ENCODE measurements around the gene POP7.

The POP7 gene

DNA sequence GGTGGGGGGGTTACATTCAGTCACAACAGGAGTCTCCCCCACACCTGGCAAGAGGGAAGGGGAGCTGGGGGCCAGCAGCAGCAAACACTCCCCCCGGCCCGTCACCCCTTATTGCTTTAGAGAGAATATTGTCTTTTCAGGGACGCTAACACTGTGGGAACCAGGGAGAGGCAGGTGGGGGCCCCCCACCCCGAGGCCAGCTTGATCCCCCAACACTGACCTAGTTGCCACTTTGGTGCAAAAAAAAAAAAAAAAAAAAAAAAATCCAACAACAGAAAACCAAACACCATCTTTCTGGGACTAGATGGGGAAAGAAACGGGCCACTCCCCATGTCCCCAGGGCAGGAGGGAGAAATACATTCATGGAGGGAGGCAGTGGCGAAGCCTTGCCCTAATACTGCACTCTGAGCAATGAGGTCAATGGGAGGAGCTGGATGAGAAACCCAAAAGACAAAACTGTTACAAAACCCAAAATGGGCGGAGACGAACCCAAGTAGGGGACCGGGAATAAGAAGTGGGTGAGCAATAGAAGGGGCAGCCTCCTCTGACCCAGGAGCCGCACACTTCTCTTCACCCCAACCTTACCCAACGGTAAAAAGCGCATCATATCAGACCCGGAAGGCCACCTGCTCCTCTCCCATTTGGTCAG is 25.9 kb upstream of the POP7 start:
- no peak for ATAC-seq
- TF ChIP-seq RARB (CRISPR knock-in tag; IDR thresholded peaks at IDR 0.05) = no peak
- no peak for TF ChIP-seq ISL1 (CRISPR knock-in tag; IDR thresholded peaks at IDR 0.05)
- TF ChIP-seq, protein P1, sequence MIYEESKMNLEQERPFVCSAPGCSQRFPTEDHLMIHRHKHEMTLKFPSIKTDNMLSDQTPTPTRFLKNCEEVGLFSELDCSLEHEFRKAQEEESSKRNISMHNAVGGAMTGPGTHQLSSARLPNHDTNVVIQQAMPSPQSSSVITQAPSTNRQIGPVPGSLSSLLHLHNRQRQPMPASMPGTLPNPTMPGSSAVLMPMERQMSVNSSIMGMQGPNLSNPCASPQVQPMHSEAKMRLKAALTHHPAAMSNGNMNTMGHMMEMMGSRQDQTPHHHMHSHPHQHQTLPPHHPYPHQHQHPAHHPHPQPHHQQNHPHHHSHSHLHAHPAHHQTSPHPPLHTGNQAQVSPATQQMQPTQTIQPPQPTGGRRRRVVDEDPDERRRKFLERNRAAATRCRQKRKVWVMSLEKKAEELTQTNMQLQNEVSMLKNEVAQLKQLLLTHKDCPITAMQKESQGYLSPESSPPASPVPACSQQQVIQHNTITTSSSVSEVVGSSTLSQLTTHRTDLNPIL (CRISPR knock-in tag; IDR thresholded peaks at IDR 0.05; ENCODE audit: low read depth) = no peak
- TF ChIP-seq GLIS3 (CRISPR knock-in tag; IDR thresholded peaks at IDR 0.05) = no peak
- no peak for TF ChIP-seq CSDC2 (CRISPR knock-in tag; IDR thresholded peaks at IDR 0.05)
- no peak for TF ChIP-seq TCF4 (CRISPR knock-in tag; IDR thresholded peaks at IDR 0.05; ENCODE audit: borderline replicate concordance)
- TF ChIP-seq ESRRG (CRISPR knock-in tag; IDR thresholded peaks at IDR 0.05) = no peak
- TF ChIP-seq PPARA (CRISPR knock-in tag; IDR thresholded peaks at IDR 0.05; ENCODE audit: borderline replicate concordance) = no peak
- TF ChIP-seq PATZ1 (CRISPR knock-in tag; IDR thresholded peaks at IDR 0.05; ENCODE audit: borderline replicate concordance) = no peak
- TF ChIP-seq ZC3H10 (CRISPR knock-in tag; IDR thresholded peaks at IDR 0.05) = no peak

DNA sequence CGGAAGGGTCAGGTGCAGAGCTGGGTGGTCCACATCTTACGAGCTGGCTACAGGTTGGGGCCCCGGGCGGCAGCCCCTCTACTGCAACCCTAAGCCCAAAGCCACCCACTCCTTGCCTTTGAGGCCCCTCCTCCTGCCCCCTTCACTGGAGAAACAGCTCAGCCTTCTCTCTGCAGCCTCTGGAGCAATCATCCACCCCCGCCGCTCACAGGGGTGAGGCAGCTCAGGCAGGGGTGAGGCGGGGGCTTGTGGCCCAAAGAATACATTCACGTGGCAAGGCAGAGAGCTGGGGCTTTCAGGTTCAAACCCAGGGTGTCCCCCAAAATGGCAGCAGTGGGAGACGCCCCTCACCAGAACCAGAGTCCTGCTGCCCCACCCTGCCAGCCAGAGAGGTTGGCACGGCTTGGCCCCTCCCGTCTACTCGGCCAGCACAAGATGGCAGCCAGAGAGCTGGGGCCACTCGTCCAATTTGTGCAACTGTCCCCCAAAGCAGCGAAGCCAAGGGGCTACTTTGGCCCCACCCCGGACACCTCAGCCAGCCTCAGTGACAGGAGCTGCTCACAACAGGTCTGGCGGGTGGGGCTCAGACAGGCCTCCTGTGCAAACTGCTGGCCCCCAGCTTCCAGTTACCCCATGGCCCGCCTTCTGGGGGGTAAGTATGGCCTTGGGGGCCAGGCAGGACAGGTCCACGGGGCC is 25.2 kb upstream of the POP7 start:
- TF ChIP-seq ZNF70 (CRISPR knock-in tag; IDR thresholded peaks at IDR 0.05) (no peak), ZNF565 (CRISPR knock-in tag; conservative IDR thresholded peaks at IDR 0.05; ENCODE audit: low read depth) (no peak), ZFP30 (CRISPR knock-in tag; IDR thresholded peaks at IDR 0.05) (no peak), ESRRG (CRISPR knock-in tag; IDR thresholded peaks at IDR 0.05) (no peak), PATZ1 (CRISPR knock-in tag; IDR thresholded peaks at IDR 0.05; ENCODE audit: borderline replicate concordance) (no peak), ISL1 (CRISPR knock-in tag; IDR thresholded peaks at IDR 0.05) (no peak), ZFP3 (CRISPR knock-in tag; IDR thresholded peaks at IDR 0.05) (no peak), OSR1 (CRISPR knock-in tag; IDR thresholded peaks at IDR 0.05) (no peak), ZNF8 (CRISPR knock-in tag; IDR thresholded peaks at IDR 0.05) (no peak), CSRNP3 (CRISPR knock-in tag; IDR thresholded peaks at IDR 0.05) (no peak), CSDC2 (CRISPR knock-in tag; IDR thresholded peaks at IDR 0.05) (no peak), POU6F1 (CRISPR knock-in tag; IDR thresholded peaks at IDR 0.05; ENCODE audit: borderline replicate concordance, low read depth) (no peak), SNAI2 (CRISPR knock-in tag; IDR thresholded peaks at IDR 0.05) (no peak)
- TF ChIP-seq, protein P1 (CRISPR knock-in tag; IDR thresholded peaks at IDR 0.05; ENCODE audit: low read depth) = no peak
- ATAC-seq = no peak
